ENCODE data around the gene KLF15. TPM values are rescaled to one million over a fixed set of nuclear protein-coding genes. Genes with fewer than 3 reads are reported as not detected.
A peak's percentile ranks its signal among the peaks of the same experiment; 100 is the strongest.

The KLF15 gene
- total RNA-seq, 1 donor from 2014 or later = 28.5 TPM

GRCh38 chr3:126313166-126313565, 44.0 kb downstream of the KLF15 start:
- no peak for DNase-seq
- ATAC-seq = no peak
- intact Hi-C loops (cut with micrococcal nuclease) = no loop called here

GRCh38 chr3:126312341-126312740, 44.9 kb downstream of the KLF15 start:
- ATAC-seq (no peak), DNase-seq (no peak)
- intact Hi-C loops (cut with micrococcal nuclease) = no loop called here

GRCh38 chr3:126311338-126311978, 45.8 kb downstream of the KLF15 start:
- ATAC-seq = no peak
- intact Hi-C loops (cut with micrococcal nuclease) = no loop called here
- DNase-seq = no peak

GRCh38 chr3:126310816-126311215, 46.4 kb downstream of the KLF15 start:
- intact Hi-C loops (cut with micrococcal nuclease) = no loop called here
- DNase-seq (no peak), ATAC-seq (no peak)

GRCh38 chr3:126309861-126310655, 47.1 kb downstream of the KLF15 start:
- ATAC-seq (no peak), DNase-seq (no peak)
- intact Hi-C loops (cut with micrococcal nuclease) = no loop called here

- intact Hi-C loops (cut with micrococcal nuclease) = no loop called here
- DNase-seq = no peak
- no peak for ATAC-seq
Measured at GRCh38 chr3:126309165-126309564, 48.0 kb downstream of the KLF15 start.

GRCh38 chr3:126308394-126309125, 48.6 kb downstream of the KLF15 start:
- DNase-seq (no peak), ATAC-seq (no peak)
- intact Hi-C loops (cut with micrococcal nuclease) = no loop called here

GRCh38 chr3:126307591-126308393, 49.4 kb downstream of the KLF15 start:
- DNase-seq (no peak), ATAC-seq (no peak)
- intact Hi-C loops (cut with micrococcal nuclease) = no loop called here

- intact Hi-C loops (cut with micrococcal nuclease) = no loop called here
- ATAC-seq = no peak
- no peak for DNase-seq
Measured at GRCh38 chr3:126306888-126307482, 50.2 kb downstream of the KLF15 start.

GRCh38 chr3:126306397-126306796, 50.8 kb downstream of the KLF15 start:
- DNase-seq = no peak
- intact Hi-C loops (cut with micrococcal nuclease) = no loop called here
- ATAC-seq = no peak

GRCh38 chr3:126305427-126305826, 51.8 kb downstream of the KLF15 start:
- ATAC-seq = no peak
- intact Hi-C loops (cut with micrococcal nuclease) = no loop called here
- no peak for DNase-seq

GRCh38 chr3:126304704-126305103, 52.5 kb downstream of the KLF15 start:
- no peak for DNase-seq
- ATAC-seq = no peak
- intact Hi-C loops (cut with micrococcal nuclease) = no loop called here

- DNase-seq = no peak
- ATAC-seq = no peak
- intact Hi-C loops (cut with micrococcal nuclease) = no loop called here
Measured at GRCh38 chr3:126304291-126304690, 52.9 kb downstream of the KLF15 start.

- intact Hi-C loops (cut with micrococcal nuclease) = no loop called here
- ATAC-seq = no peak
- DNase-seq = no peak
Measured at GRCh38 chr3:126303272-126303671, 53.9 kb downstream of the KLF15 start.

GRCh38 chr3:126300761-126301481, 56.3 kb downstream of the KLF15 start:
- DNase-seq (peak; percentile 70), ATAC-seq (peak; percentile 95)
- intact Hi-C loops (cut with micrococcal nuclease) = no loop called here

GRCh38 chr3:126300001-126300760, 57.0 kb downstream of the KLF15 start:
- intact Hi-C loops (cut with micrococcal nuclease) = no loop called here
- DNase-seq = no peak
- peak; percentile 19 for ATAC-seq

- ATAC-seq = no peak
- intact Hi-C loops (cut with micrococcal nuclease) = no loop called here
Measured at GRCh38 chr3:126295407-126295939, 61.7 kb downstream of the KLF15 start.

More at GRCh38 chr3:126295407-126295939, 61.7 kb downstream of the KLF15 start:
- no peak for DNase-seq

Measured in left ventricle myocardium superior (tissue), 1 donor.